PFSK-1 (cell line): ENCODE measurements around the gene GNAS-AS1.

Experiments
- FOXP2 ChIP-seq: optimal IDR thresholded peaks from 2 replicates; pipeline ENCODE3; 2011; ENCODE audit warnings: borderline replicate concordance, control low read depth, inconsistent platforms; ENCODE audit not compliant: insufficient read depth; ENCODE audit errors: extremely low read length, extremely low read depth
- POLR2AphosphoS5 ChIP-seq: IDR thresholded peaks from 2 replicates; pipeline ENCODE4 v1.6.1; 2012; ENCODE audit warnings: low read depth, mild to moderate bottlenecking, control low read depth, low read length, moderate library complexity
- SIN3A ChIP-seq: IDR thresholded peaks from 2 replicates; pipeline ENCODE4 v1.6.1; 2012; ENCODE audit warnings: mild to moderate bottlenecking, low read length, moderate library complexity, borderline replicate concordance; ENCODE audit not compliant: insufficient read depth
- TAF1 ChIP-seq: IDR thresholded peaks from 2 replicates; pipeline ENCODE4 v1.6.1; 2012; ENCODE audit warnings: low read length, control low read depth, borderline replicate concordance; ENCODE audit not compliant: insufficient read depth
- TF ChIP-seq, protein P1 (sequence below), 2 experiments: IDR thresholded peaks; 2 replicates each; pipeline versions ENCODE4 v1.6.1 to v1.8.0; 2011 to 2012; ENCODE audit warnings: low read depth in 2 of 2, low read length in 2 of 2, control low read depth in 1 of 2, inconsistent platforms in 1 of 2, mild to moderate bottlenecking in 1 of 2, moderate library complexity in 1 of 2; ENCODE audit not compliant: insufficient read depth in 1 of 2

Gene GNAS-AS1

DNA sequence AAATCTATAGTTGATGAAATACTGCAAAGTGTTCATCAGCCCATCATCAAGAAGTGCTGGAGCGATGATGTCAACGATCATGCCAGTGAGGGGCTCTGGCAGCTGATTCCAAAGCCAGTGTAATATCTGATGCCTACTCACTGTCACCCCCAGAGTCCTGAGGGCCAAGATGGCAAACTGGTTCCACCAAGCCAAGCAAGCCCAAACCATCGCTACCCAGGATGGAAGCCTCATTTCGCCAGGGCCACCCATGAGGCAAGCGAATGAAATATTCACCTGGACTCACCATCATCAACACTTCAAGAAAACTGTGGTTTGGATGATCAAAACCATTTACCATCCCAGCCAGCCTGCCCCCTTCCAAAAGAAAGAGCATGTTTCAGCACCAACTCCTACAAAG is 76.5 kb downstream of the GNAS-AS1 start:
- TF ChIP-seq FOXP2 (no peak), SIN3A (no peak)

DNA sequence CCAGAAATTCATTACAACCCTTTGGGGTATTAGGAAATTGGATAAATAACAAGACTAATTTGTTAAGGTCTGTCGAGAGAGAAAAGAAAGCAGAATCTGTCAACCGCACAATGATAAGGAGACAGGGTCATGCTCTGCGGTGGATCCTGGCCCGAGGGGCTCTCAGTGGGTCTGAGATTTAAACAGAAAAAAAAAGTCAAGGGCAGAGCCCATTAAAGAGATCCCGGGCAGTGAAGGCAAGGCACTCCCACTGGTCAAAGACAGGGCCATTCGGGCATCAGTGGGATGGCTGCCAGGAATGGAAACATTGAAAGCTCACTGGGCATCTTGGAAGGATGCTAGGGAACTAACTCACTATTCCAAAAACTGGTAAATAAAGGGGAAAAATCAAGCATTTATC is 77.9 kb downstream of the GNAS-AS1 start:
- TF ChIP-seq POLR2AphosphoS5 (no peak), FOXP2 (no peak), TAF1 (no peak), SIN3A (no peak)
- TF ChIP-seq, protein P1, sequence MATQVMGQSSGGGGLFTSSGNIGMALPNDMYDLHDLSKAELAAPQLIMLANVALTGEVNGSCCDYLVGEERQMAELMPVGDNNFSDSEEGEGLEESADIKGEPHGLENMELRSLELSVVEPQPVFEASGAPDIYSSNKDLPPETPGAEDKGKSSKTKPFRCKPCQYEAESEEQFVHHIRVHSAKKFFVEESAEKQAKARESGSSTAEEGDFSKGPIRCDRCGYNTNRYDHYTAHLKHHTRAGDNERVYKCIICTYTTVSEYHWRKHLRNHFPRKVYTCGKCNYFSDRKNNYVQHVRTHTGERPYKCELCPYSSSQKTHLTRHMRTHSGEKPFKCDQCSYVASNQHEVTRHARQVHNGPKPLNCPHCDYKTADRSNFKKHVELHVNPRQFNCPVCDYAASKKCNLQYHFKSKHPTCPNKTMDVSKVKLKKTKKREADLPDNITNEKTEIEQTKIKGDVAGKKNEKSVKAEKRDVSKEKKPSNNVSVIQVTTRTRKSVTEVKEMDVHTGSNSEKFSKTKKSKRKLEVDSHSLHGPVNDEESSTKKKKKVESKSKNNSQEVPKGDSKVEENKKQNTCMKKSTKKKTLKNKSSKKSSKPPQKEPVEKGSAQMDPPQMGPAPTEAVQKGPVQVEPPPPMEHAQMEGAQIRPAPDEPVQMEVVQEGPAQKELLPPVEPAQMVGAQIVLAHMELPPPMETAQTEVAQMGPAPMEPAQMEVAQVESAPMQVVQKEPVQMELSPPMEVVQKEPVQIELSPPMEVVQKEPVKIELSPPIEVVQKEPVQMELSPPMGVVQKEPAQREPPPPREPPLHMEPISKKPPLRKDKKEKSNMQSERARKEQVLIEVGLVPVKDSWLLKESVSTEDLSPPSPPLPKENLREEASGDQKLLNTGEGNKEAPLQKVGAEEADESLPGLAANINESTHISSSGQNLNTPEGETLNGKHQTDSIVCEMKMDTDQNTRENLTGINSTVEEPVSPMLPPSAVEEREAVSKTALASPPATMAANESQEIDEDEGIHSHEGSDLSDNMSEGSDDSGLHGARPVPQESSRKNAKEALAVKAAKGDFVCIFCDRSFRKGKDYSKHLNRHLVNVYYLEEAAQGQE (IDR thresholded peaks at IDR 0.05; ENCODE audit: insufficient read depth in 1 of 2, low read depth in 2 of 2, low read length in 2 of 2), result no peak
